K562 (cell line): Measurements from ENCODE around the gene SCAP. TPM values are rescaled to one million over a fixed set of nuclear protein-coding genes. Genes with fewer than 3 reads are reported as not detected.

Experiments
- ATAC-seq: fragments of 200-7000 bp; cut with Tn5 transposase; 3 replicates; pipeline ENCODE4 v1.9.1; 2020; ENCODE audit warnings: moderate library complexity
- BruUV-seq: library from RNA; stranded (reverse); fragments of 400-500 nt; replicated peaks from 2 replicates; lab custom pipeline; 2021; lab: Mats Ljungman, UMichigan
- CTCF ChIA-PET: fragments of 300-600 bp; formaldehyde crosslinking; extraction: SDS; loops from one replicate; lab custom pipeline; 2021; ENCODE audit warnings: low intra/inter-chr PET ratio; lab: Yijun Ruan, JAX
- POLR2A ChIA-PET: fragments of 300-600, 350-650 bp; sonication (Branson Sonifier 250); formaldehyde crosslinking; extraction: SDS; loops from one replicate; lab custom pipeline; 2021; ENCODE audit warnings: antibody characterized with exemption, inconsistent platforms; lab: Yijun Ruan, JAX
- DNase-seq, 4 experiments: peaks; one replicate each; pipeline versions ENCODE4 v3.0.0 to v3.0.0-alpha.2; 2011 to 2018; ENCODE audit warnings: low spot score in 3 of 4, mixed read lengths in 3 of 4; ENCODE audit errors: extremely low read depth in 1 of 4
- FAIRE-seq: peaks from 2 replicates; lab custom pipeline; 2011; peaks lifted over from hg19 to GRCh38; lab: Jason Lieb, UNC
- H2AFZ ChIP-seq: 2 replicates; pipeline ENCODE4 v1.6.0; 2011; ENCODE audit warnings: low read depth, low read length, control low read depth, inconsistent platforms
- H3K27ac ChIP-seq: fragments of 200-600 bp; 3 replicates; pipeline ENCODE4 v1.8.0; 2011; ENCODE audit warnings: low read depth, mild to moderate bottlenecking, control low read depth, inconsistent platforms, low read length, moderate library complexity, mixed read lengths; ENCODE audit errors: extremely low read depth
- H3K27me3 ChIP-seq, 2 experiments: fragments of 300-600 bp in 1 of 2; 2 replicates in 1 of 2; 3 replicates in 1 of 2; pipeline versions ENCODE4 v1.6.0 to v1.8.0; 2011; ENCODE audit warnings: inconsistent platforms in 2 of 2, low read length in 2 of 2, mild to moderate bottlenecking in 1 of 2, mixed read lengths in 1 of 2, moderate library complexity in 1 of 2; ENCODE audit not compliant: control insufficient read depth in 2 of 2, insufficient read depth in 2 of 2
- H3K36me3 ChIP-seq: fragments of 300-600 bp; 3 replicates; pipeline ENCODE4 v1.8.0; 2011; ENCODE audit warnings: mild to moderate bottlenecking, low read length, inconsistent platforms; ENCODE audit not compliant: control insufficient read depth, insufficient read depth
- H3K4me1 ChIP-seq, 2 experiments: fragments of 200-600 bp in 1 of 2; replicated peaks in 1 of 2; 2 replicates in 1 of 2; 3 replicates in 1 of 2; pipeline versions ENCODE4 v1.5.1 to v1.8.0; 2011; ENCODE audit warnings: inconsistent platforms in 2 of 2, low read length in 2 of 2, mild to moderate bottlenecking in 1 of 2, mixed read lengths in 1 of 2, moderate library complexity in 1 of 2; ENCODE audit not compliant: control insufficient read depth in 2 of 2, insufficient read depth in 2 of 2
- H3K4me2 ChIP-seq: 2 replicates; pipeline ENCODE4 v1.6.1; 2011; ENCODE audit warnings: low read length, control low read depth, inconsistent platforms, mixed read lengths; ENCODE audit not compliant: insufficient read depth
- H3K4me3 ChIP-seq: fragments of 200-600 bp; sonication (generic), shearing (Covaris generic); 2 replicates; pipeline ENCODE4 v1.5.1; 2016; ENCODE audit warnings: control low read depth, inconsistent platforms
- H3K79me2 ChIP-seq: fragments of 200-600 bp; 3 replicates; pipeline ENCODE4 v1.8.0; 2011; ENCODE audit warnings: low read length, inconsistent platforms; ENCODE audit not compliant: control insufficient read depth, insufficient read depth
- H3K9ac ChIP-seq, 2 experiments: 2 replicates each; pipeline versions ENCODE4 v1.6.0 to v1.6.1; 2011; ENCODE audit warnings: low read depth in 2 of 2, low read length in 2 of 2, control low read depth in 1 of 2, inconsistent platforms in 1 of 2, mild to moderate bottlenecking in 1 of 2, mixed read lengths in 1 of 2; ENCODE audit not compliant: insufficient read depth in 1 of 2
- H3K9me1 ChIP-seq: one replicate; pipeline ENCODE4 v1.6.0; 2011; ENCODE audit warnings: inconsistent platforms, mild to moderate bottlenecking, low read length, moderate library complexity; ENCODE audit not compliant: control insufficient read depth, insufficient read depth
- H3K9me3 ChIP-seq: replicated peaks from 2 replicates; pipeline ENCODE4 v1.5.1; 2011; ENCODE audit warnings: low read depth, low read length, inconsistent platforms; ENCODE audit not compliant: control insufficient read depth, insufficient read depth
- H4K20me1 ChIP-seq: replicated peaks from 2 replicates; pipeline ENCODE4 v1.6.1; 2011; ENCODE audit warnings: low read length, inconsistent platforms, mixed read lengths; ENCODE audit not compliant: control insufficient read depth, insufficient read depth
- TFAP4 ChIP-seq: sonication (generic); formaldehyde crosslinking; IDR thresholded peaks from 2 replicates; pipeline ENCODE4 v1.8.0; 2022; ENCODE audit warnings: missing genetic modification reagents, mild to moderate bottlenecking, moderate library complexity, borderline replicate concordance
- WGBS: fragments of 100-300 bp; shearing (Covaris generic); methylation state at CpG from one replicate; pipeline ENCODE4 v1.1.6; 2016; ENCODE audit warnings: low coverage, mixed read lengths; ENCODE audit not compliant: insufficient coverage; ENCODE audit errors: missing lambda C conversion rate; 5-methylcytosine and 5-hydroxymethylcytosine counted together
- in situ Hi-C: fragments of 300-500 bp; cut with MboI; formaldehyde crosslinking; loops from 4 replicates; pipeline ENCODE4 v1.15.0; 2018; ENCODE audit warnings: inconsistent platforms, mixed read lengths
- intact Hi-C: fragments of 100-400 bp; cut with micrococcal nuclease; formaldehyde crosslinking; loops from 2 replicates; pipeline ENCODE4 v1.14.2; 2022
- polyA plus RNA-seq, 8 experiments: library from polyadenylated mRNA; depleted of rRNA in 4 of 8; stranded (reverse) in 5 of 8; unstranded in 3 of 8; fragments of >200 nt; fragmentation: Nextera tagmentation in 2 of 8; fragmentation: Illumina TruSeq in 1 of 8; extraction: Ambion mirVana in 2 of 8; extraction: Trizol in 1 of 8; gene quantifications; 2 replicates each; pipeline versions ENCODE4 v1.2.1 to v1.2.3, GENCODE V29; 2011 to 2014; ENCODE audit warnings: inconsistent platforms in 1 of 8, missing spikeins in 1 of 8
- total RNA-seq, 7 experiments: library from RNA; depleted of rRNA in 6 of 7; stranded (reverse); fragments of >200 nt in 6 of 7; fragmentation: Illumina TruSeq in 2 of 7; extraction: Trizol in 2 of 7; gene quantifications; 2 replicates each; pipeline versions ENCODE4 v1.2.1 to v1.2.3, GENCODE V29; 2011 to 2021; ENCODE audit warnings: low replicate concordance in 1 of 7

Gene SCAP
- total and polyA plus RNA-seq, 9 of the 15 experiments (the other 6 are each of a cell fraction or from before 2014, with no cell fraction given): 2.6 to 104 (median 37.8) TPM

GRCh38 chr3:47515100-47515499 lies 39.4 kb upstream of the SCAP start:
- H3K9me3 ChIP-seq: no peaks in the 10 kb centered on the region
- no peak for ATAC-seq
- H3K9me1 ChIP-seq: peaks cover 3% of the 10 kb centered on the region
- 68% methylated on average over 5 of the region's 5 CpGs for WGBS
- H3K36me3 ChIP-seq: peaks cover 20% of the 10 kb centered on the region
- intact Hi-C loops (no loop called here), in situ Hi-C loops (loop anchor here (5.0 kb wide), 1 partner anchor 272 kb away; no protein-coding TSS in a partner anchor)
- H3K9ac ChIP-seq: peak overlapping the region in 1 of 2 experiments; percentile 53; a peak in 1 of 4 replicates
- H3K4me3 ChIP-seq: no peak overlapping the region
- H3K27ac ChIP-seq: peak overlapping the region; percentile 62
- no peak for TF ChIP-seq TFAP4
- peaks cover 30 to 37% of the 10 kb centered on the region in 2 experiments for H3K4me1 ChIP-seq
- H3K27me3 ChIP-seq: no peaks in the 10 kb centered on the region
- H4K20me1 ChIP-seq: no peaks in the 10 kb centered on the region
- H3K79me2 ChIP-seq: peaks cover 31% of the 10 kb centered on the region
- H2AFZ ChIP-seq: peak overlapping the region; percentile 88
- ChIA-PET CTCF (no interaction called here), POLR2A (interaction anchor here (0.7 to 1.0 kb wide), 2 partner anchors 13 to 124 kb away, joined by 3 read pairs; no protein-coding TSS in a partner anchor)
- no peak overlapping the region for H3K4me2 ChIP-seq
- BruUV-seq: no TSS peak
- no peak for FAIRE-seq
- peak in 1 of 4 experiments; percentile 24 for DNase-seq
